Measurements from ENCODE around the gene NAA35. TPM values are rescaled to one million over a fixed set of nuclear protein-coding genes. Genes with fewer than 3 reads are reported as not detected.

The NAA35 gene
- total RNA-seq, 1 experiment from 2014 or later = 34.7 TPM

DNA sequence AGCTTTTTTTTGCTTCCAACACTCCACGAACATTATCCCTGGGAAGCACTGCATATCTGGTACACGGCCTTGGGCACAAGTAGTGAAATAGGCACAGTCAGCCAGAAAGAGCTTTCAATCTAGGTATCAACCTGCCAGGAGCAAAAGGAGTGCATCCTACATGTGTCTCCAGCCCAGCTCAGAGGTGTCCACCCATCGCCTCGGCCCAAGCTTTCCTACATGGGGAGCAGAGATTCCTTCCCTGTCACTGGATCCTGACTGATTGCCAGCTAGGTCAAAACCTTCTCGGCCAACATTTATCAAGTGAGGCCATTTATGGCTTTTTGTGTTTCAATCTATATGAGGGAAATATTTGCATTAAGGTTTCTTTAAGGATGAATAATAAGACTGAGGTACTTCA is 102.6 kb downstream of the NAA35 start:
- H3K27ac Mint-ChIP-seq = no peak overlapping the region
- H3K9me3 Mint-ChIP-seq = peaks cover 3% of the 10 kb centered on the region; the same call in 1 of the 2 replicates
- ChIA-PET CTCF (interaction anchor here (1.0 to 2.0 kb wide), 10 partner anchors 8 to 239 kb away, joined by 3 to 6 read pairs (median 4); partner anchors contain the start of gene ISCA1), POLR2A (no interaction called here)
- H3K4me1 Mint-ChIP-seq = 0 out of 2 replicates have a peak, but pooled peaks cover 3% of the 10 kb centered on the region
- DNase-seq (ENCODE audit: low spot score) (no peak), ATAC-seq (no peak)
- no peak overlapping the region for H3K4me3 Mint-ChIP-seq
- TF ChIP-seq FOXK1 (CRISPR knock-in tag; IDR thresholded peaks at IDR 0.05) (no peak), CBFB (CRISPR knock-in tag; IDR thresholded peaks at IDR 0.05; ENCODE audit: low read depth) (no peak), ETV6 (CRISPR knock-in tag; IDR thresholded peaks at IDR 0.05) (no peak), TEAD1 (CRISPR knock-in tag; IDR thresholded peaks at IDR 0.05) (no peak)
- TF ChIP-seq, protein P1, sequence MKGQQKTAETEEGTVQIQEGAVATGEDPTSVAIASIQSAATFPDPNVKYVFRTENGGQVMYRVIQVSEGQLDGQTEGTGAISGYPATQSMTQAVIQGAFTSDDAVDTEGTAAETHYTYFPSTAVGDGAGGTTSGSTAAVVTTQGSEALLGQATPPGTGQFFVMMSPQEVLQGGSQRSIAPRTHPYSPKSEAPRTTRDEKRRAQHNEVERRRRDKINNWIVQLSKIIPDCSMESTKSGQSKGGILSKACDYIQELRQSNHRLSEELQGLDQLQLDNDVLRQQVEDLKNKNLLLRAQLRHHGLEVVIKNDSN (CRISPR knock-in tag; IDR thresholded peaks at IDR 0.05) = no peak
- peaks cover 13% of the 10 kb centered on the region for H3K36me3 Mint-ChIP-seq
- H3K27me3 Mint-ChIP-seq (ENCODE audit: low read depth) = no peaks in the 10 kb centered on the region

DNA sequence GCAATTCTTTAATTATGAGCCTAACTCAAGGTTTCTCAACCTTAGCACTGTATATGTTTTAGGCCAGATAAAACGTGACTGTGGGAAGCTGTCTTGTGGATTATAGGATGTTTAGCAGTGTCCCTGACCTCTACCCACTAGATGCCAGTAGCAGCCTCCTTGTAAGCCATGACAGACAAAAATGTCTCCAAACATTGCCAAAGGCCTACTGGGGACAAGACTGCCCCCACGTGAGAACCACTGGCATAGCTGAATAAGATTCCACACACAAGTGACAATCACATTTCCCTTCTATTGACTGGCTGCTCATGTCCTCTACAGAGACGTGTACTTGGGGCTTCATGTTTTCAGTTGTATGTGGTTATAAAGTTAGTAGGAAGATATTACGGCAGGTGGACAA is 103.1 kb downstream of the NAA35 start:
- Mint-ChIP-seq H3K36me3 (peaks cover 11% of the 10 kb centered on the region), H3K27ac (peak overlapping the region; percentile 42; the same call in 1 of the 2 replicates), H3K4me3 (no peak overlapping the region), H3K4me1 (0 out of 2 replicates have a peak, but pooled peaks cover 3% of the 10 kb centered on the region), H3K27me3 (ENCODE audit: low read depth) (no peaks in the 10 kb centered on the region), H3K9me3 (peaks cover 4% of the 10 kb centered on the region; the same call in 1 of the 2 replicates)
- TF ChIP-seq GRHL2 (CRISPR knock-in tag; IDR thresholded peaks at IDR 0.05; ENCODE audit: insufficient replicate concordance, severe bottlenecking) = no peak
- no peak for TF ChIP-seq ZNF416 (CRISPR knock-in tag; IDR thresholded peaks at IDR 0.05)
- TF ChIP-seq, protein P2, sequence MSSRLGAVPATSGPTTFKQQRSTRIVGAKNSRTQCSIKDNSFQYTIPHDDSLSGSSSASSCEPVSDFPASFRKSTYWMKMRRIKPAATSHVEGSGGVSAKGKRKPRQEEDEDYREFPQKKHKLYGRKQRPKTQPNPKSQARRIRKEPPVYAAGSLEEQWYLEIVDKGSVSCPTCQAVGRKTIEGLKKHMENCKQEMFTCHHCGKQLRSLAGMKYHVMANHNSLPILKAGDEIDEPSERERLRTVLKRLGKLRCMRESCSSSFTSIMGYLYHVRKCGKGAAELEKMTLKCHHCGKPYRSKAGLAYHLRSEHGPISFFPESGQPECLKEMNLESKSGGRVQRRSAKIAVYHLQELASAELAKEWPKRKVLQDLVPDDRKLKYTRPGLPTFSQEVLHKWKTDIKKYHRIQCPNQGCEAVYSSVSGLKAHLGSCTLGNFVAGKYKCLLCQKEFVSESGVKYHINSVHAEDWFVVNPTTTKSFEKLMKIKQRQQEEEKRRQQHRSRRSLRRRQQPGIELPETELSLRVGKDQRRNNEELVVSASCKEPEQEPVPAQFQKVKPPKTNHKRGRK (CRISPR knock-in tag; IDR thresholded peaks at IDR 0.05; ENCODE audit: borderline replicate concordance) = no peak
- TF ChIP-seq KAT7 (CRISPR knock-in tag; IDR thresholded peaks at IDR 0.05; ENCODE audit: borderline replicate concordance) = no peak
- no peak for TF ChIP-seq ZNF219 (CRISPR knock-in tag; IDR thresholded peaks at IDR 0.05; ENCODE audit: borderline replicate concordance)
- TF ChIP-seq, protein P3, sequence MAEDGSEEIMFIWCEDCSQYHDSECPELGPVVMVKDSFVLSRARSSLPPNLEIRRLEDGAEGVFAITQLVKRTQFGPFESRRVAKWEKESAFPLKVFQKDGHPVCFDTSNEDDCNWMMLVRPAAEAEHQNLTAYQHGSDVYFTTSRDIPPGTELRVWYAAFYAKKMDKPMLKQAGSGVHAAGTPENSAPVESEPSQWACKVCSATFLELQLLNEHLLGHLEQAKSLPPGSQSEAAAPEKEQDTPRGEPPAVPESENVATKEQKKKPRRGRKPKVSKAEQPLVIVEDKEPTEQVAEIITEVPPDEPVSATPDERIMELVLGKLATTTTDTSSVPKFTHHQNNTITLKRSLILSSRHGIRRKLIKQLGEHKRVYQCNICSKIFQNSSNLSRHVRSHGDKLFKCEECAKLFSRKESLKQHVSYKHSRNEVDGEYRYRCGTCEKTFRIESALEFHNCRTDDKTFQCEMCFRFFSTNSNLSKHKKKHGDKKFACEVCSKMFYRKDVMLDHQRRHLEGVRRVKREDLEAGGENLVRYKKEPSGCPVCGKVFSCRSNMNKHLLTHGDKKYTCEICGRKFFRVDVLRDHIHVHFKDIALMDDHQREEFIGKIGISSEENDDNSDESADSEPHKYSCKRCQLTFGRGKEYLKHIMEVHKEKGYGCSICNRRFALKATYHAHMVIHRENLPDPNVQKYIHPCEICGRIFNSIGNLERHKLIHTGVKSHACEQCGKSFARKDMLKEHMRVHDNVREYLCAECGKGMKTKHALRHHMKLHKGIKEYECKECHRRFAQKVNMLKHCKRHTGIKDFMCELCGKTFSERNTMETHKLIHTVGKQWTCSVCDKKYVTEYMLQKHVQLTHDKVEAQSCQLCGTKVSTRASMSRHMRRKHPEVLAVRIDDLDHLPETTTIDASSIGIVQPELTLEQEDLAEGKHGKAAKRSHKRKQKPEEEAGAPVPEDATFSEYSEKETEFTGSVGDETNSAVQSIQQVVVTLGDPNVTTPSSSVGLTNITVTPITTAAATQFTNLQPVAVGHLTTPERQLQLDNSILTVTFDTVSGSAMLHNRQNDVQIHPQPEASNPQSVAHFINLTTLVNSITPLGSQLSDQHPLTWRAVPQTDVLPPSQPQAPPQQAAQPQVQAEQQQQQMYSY (CRISPR knock-in tag; IDR thresholded peaks at IDR 0.05) = no peak
- TF ChIP-seq, protein P4, sequence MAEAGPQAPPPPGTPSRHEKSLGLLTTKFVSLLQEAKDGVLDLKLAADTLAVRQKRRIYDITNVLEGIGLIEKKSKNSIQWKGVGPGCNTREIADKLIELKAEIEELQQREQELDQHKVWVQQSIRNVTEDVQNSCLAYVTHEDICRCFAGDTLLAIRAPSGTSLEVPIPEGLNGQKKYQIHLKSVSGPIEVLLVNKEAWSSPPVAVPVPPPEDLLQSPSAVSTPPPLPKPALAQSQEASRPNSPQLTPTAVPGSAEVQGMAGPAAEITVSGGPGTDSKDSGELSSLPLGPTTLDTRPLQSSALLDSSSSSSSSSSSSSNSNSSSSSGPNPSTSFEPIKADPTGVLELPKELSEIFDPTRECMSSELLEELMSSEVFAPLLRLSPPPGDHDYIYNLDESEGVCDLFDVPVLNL (CRISPR knock-in tag; IDR thresholded peaks at IDR 0.05; ENCODE audit: borderline replicate concordance, low read depth) = no peak
- TF ChIP-seq GTF2I (CRISPR knock-in tag; conservative IDR thresholded peaks at IDR 0.05) = no peak
- TF ChIP-seq MYBL2 (CRISPR knock-in tag; IDR thresholded peaks at IDR 0.05) = no peak
- TF ChIP-seq NFYB (CRISPR knock-in tag; conservative IDR thresholded peaks at IDR 0.05; ENCODE audit: low read depth) = no peak
- TF ChIP-seq, protein P5, sequence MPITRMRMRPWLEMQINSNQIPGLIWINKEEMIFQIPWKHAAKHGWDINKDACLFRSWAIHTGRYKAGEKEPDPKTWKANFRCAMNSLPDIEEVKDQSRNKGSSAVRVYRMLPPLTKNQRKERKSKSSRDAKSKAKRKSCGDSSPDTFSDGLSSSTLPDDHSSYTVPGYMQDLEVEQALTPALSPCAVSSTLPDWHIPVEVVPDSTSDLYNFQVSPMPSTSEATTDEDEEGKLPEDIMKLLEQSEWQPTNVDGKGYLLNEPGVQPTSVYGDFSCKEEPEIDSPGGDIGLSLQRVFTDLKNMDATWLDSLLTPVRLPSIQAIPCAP (CRISPR knock-in tag; IDR thresholded peaks at IDR 0.05) = no peak
- TF ChIP-seq, protein P6, sequence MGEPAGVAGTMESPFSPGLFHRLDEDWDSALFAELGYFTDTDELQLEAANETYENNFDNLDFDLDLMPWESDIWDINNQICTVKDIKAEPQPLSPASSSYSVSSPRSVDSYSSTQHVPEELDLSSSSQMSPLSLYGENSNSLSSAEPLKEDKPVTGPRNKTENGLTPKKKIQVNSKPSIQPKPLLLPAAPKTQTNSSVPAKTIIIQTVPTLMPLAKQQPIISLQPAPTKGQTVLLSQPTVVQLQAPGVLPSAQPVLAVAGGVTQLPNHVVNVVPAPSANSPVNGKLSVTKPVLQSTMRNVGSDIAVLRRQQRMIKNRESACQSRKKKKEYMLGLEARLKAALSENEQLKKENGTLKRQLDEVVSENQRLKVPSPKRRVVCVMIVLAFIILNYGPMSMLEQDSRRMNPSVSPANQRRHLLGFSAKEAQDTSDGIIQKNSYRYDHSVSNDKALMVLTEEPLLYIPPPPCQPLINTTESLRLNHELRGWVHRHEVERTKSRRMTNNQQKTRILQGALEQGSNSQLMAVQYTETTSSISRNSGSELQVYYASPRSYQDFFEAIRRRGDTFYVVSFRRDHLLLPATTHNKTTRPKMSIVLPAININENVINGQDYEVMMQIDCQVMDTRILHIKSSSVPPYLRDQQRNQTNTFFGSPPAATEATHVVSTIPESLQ (CRISPR knock-in tag; IDR thresholded peaks at IDR 0.05) = no peak
- TF ChIP-seq, protein P7, sequence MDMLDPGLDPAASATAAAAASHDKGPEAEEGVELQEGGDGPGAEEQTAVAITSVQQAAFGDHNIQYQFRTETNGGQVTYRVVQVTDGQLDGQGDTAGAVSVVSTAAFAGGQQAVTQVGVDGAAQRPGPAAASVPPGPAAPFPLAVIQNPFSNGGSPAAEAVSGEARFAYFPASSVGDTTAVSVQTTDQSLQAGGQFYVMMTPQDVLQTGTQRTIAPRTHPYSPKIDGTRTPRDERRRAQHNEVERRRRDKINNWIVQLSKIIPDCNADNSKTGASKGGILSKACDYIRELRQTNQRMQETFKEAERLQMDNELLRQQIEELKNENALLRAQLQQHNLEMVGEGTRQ (CRISPR knock-in tag; IDR thresholded peaks at IDR 0.05) = no peak
- no peak for TF ChIP-seq ZNF317 (CRISPR knock-in tag; IDR thresholded peaks at IDR 0.05; ENCODE audit: borderline replicate concordance, low read depth)
- no peak for TF ChIP-seq ZBTB21 (CRISPR knock-in tag; IDR thresholded peaks at IDR 0.05; ENCODE audit: borderline replicate concordance)
- TF ChIP-seq ESRRA (CRISPR knock-in tag; IDR thresholded peaks at IDR 0.05; ENCODE audit: borderline replicate concordance) = no peak
- no peak for TF ChIP-seq OVOL2 (CRISPR knock-in tag; IDR thresholded peaks at IDR 0.05; ENCODE audit: borderline replicate concordance)
- TF ChIP-seq, protein P8, sequence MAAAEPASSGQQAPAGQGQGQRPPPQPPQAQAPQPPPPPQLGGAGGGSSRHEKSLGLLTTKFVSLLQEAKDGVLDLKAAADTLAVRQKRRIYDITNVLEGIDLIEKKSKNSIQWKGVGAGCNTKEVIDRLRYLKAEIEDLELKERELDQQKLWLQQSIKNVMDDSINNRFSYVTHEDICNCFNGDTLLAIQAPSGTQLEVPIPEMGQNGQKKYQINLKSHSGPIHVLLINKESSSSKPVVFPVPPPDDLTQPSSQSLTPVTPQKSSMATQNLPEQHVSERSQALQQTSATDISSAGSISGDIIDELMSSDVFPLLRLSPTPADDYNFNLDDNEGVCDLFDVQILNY (CRISPR knock-in tag; IDR thresholded peaks at IDR 0.05) = no peak
- DNase-seq (ENCODE audit: low spot score) (no peak), ATAC-seq (peak; percentile 74)
- POLR2A ChIA-PET = no interaction called here
- CTCF ChIA-PET = interaction anchor here (0.6 to 2.0 kb wide), 13 partner anchors 8 to 238 kb away, joined by 3 to 6 read pairs (median 3); partner anchors contain the start of gene ISCA1

Data from WTC11 (cell line).